ENCODE measurements around the gene NCR2.

Gene NCR2

GRCh38 chr6:41359617-41360313 is 24.4 kb downstream of the NCR2 start:
- DNase-seq: no peak

- no peak for DNase-seq
These were observed 24.9 kb downstream of the NCR2 start for GRCh38 chr6:41360314-41360685.

- DNase-seq: no peak
These were observed 30.7 kb downstream of the NCR2 start for GRCh38 chr6:41366150-41366549.

- DNase-seq: no peak
These were observed 31.7 kb downstream of the NCR2 start for GRCh38 chr6:41367061-41367460.

GRCh38 chr6:41367700-41368099 is 32.3 kb downstream of the NCR2 start:
- no peak for DNase-seq

GRCh38 chr6:41370488-41371111 is 35.2 kb downstream of the NCR2 start:
- no peak for DNase-seq

GRCh38 chr6:41371461-41371991 is 36.1 kb downstream of the NCR2 start:
- DNase-seq: no peak

GRCh38 chr6:41371992-41372831 is 36.8 kb downstream of the NCR2 start:
- peak; percentile 15 for DNase-seq

GRCh38 chr6:41372832-41373626 is 37.6 kb downstream of the NCR2 start:
- no peak for DNase-seq

GRCh38 chr6:41373627-41373918 is 38.2 kb downstream of the NCR2 start:
- DNase-seq: no peak

- no peak for DNase-seq
These were observed 38.7 kb downstream of the NCR2 start for GRCh38 chr6:41373919-41374617.

GRCh38 chr6:41374618-41375590 is 39.5 kb downstream of the NCR2 start:
- no peak for DNase-seq

- no peak for DNase-seq
These were observed 40.3 kb downstream of the NCR2 start for GRCh38 chr6:41375598-41376151.

GRCh38 chr6:41376176-41376575 is 40.8 kb downstream of the NCR2 start:
- DNase-seq: no peak

- DNase-seq: no peak
These were observed 41.7 kb downstream of the NCR2 start for GRCh38 chr6:41377071-41377470.

GRCh38 chr6:41379306-41379705 is 43.9 kb downstream of the NCR2 start:
- no peak for DNase-seq

- no peak for DNase-seq
These were observed 51.2 kb downstream of the NCR2 start for GRCh38 chr6:41386594-41386993.

GRCh38 chr6:41392246-41392645 is 56.8 kb downstream of the NCR2 start:
- DNase-seq: no peak

- no peak for DNase-seq
These were observed 60.9 kb downstream of the NCR2 start for GRCh38 chr6:41396335-41396734.

- no peak for DNase-seq
These were observed 64.0 kb downstream of the NCR2 start for GRCh38 chr6:41399424-41399823.

All from activated CD4-positive, alpha-beta T cell treated with anti-CD3 and anti-CD28 coated beads, Interleukin-2, amount 50 U/mL, for 1 hour (primary cell).